K562 (cell line): ENCODE data around the gene RAB43. TPM values are rescaled to one million over a fixed set of nuclear protein-coding genes. Genes with fewer than 3 reads are reported as not detected.

Experiments
- CBFB ChIP-seq: sonication (generic); formaldehyde crosslinking; IDR thresholded peaks from 2 replicates; pipeline ENCODE4 v1.4.0; 2020; ENCODE audit warnings: mild to moderate bottlenecking, missing genetic modification reagents
- MBD2 ChIP-seq: sonication (generic); IDR thresholded peaks from 2 replicates; pipeline ENCODE4 v1.6.1; 2016; ENCODE audit warnings: low read depth, borderline replicate concordance
- NR4A1 ChIP-seq, 2 experiments: fragments of 250-450 bp in 1 of 2; fragments of 450-650 bp in 1 of 2; sonication (Bioruptor Pico) in 1 of 2; IDR thresholded peaks; 2 replicates each; pipeline versions ENCODE4 v1.4.0 to v1.6.1; 2016 to 2020; ENCODE audit warnings: mild to moderate bottlenecking in 2 of 2, missing compliant biosample characterization in 1 of 2, missing genetic modification characterization in 1 of 2, moderate library complexity in 1 of 2
- POLR2A ChIP-seq: fragments of 450-650 bp; conservative IDR thresholded peaks from 2 replicates; pipeline ENCODE4 v1.6.1; 2016
- POLR2AphosphoS2 ChIP-seq: IDR thresholded peaks from 2 replicates; pipeline ENCODE4 v1.6.1; 2012; ENCODE audit warnings: low read length, improper control_type of control experiment
- TEAD1 ChIP-seq, 2 experiments: fragments of 450-650 bp in 1 of 2; sonication (generic) in 1 of 2; formaldehyde crosslinking; IDR thresholded peaks; 2 replicates each; pipeline versions ENCODE4 v1.4.0 to v1.8.0; 2020 to 2022; ENCODE audit warnings: mild to moderate bottlenecking in 2 of 2, missing genetic modification reagents in 1 of 2
- ZBTB33 ChIP-seq: sonication (generic); formaldehyde crosslinking; IDR thresholded peaks from 2 replicates; pipeline ENCODE4 v1.8.1; 2023; ENCODE audit warnings: mild to moderate bottlenecking, missing genetic modification reagents
- polyA plus RNA-seq, 8 experiments: library from polyadenylated mRNA; depleted of rRNA in 4 of 8; stranded (reverse) in 5 of 8; unstranded in 3 of 8; fragments of >200 nt; fragmentation: Nextera tagmentation in 2 of 8; fragmentation: Illumina TruSeq in 1 of 8; extraction: Ambion mirVana in 2 of 8; extraction: Trizol in 1 of 8; gene quantifications; 2 replicates each; pipeline versions ENCODE4 v1.2.1 to v1.2.3, GENCODE V29; 2011 to 2014; ENCODE audit warnings: inconsistent platforms in 1 of 8, missing spikeins in 1 of 8
- total RNA-seq, 7 experiments: library from RNA; depleted of rRNA in 6 of 7; stranded (reverse); fragments of >200 nt in 6 of 7; fragmentation: Illumina TruSeq in 2 of 7; extraction: Trizol in 2 of 7; gene quantifications; 2 replicates each; pipeline versions ENCODE4 v1.2.1 to v1.2.3, GENCODE V29; 2011 to 2021; ENCODE audit warnings: low replicate concordance in 1 of 7
- TF ChIP-seq, protein P1 (sequence below): fragments of 250-450 bp; sonication (Bioruptor Pico); IDR thresholded peaks from 2 replicates; pipeline ENCODE4 v1.4.0; 2020; ENCODE audit warnings: mild to moderate bottlenecking, moderate library complexity

RAB43 gene
- total and polyA plus RNA-seq, 9 of the 15 experiments (the other 6 are each of a cell fraction or from before 2014, with no cell fraction given): 0.04 to 6.8 (median 1.7) TPM; not detected in 2

GRCh38 chr3:129166579-129167332 lies 45.2 kb upstream of the RAB43 start (continued):
- TF ChIP-seq, protein P1, sequence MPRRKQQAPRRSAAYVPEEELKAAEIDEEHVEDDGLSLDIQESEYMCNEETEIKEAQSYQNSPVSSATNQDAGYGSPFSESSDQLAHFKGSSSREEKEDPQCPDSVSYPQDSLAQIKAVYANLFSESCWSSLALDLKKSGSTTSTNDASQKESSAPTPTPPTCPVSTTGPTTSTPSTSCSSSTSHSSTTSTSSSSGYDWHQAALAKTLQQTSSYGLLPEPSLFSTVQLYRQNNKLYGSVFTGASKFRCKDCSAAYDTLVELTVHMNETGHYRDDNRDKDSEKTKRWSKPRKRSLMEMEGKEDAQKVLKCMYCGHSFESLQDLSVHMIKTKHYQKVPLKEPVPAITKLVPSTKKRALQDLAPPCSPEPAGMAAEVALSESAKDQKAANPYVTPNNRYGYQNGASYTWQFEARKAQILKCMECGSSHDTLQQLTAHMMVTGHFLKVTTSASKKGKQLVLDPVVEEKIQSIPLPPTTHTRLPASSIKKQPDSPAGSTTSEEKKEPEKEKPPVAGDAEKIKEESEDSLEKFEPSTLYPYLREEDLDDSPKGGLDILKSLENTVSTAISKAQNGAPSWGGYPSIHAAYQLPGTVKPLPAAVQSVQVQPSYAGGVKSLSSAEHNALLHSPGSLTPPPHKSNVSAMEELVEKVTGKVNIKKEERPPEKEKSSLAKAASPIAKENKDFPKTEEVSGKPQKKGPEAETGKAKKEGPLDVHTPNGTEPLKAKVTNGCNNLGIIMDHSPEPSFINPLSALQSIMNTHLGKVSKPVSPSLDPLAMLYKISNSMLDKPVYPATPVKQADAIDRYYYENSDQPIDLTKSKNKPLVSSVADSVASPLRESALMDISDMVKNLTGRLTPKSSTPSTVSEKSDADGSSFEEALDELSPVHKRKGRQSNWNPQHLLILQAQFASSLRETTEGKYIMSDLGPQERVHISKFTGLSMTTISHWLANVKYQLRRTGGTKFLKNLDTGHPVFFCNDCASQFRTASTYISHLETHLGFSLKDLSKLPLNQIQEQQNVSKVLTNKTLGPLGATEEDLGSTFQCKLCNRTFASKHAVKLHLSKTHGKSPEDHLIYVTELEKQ (CRISPR knock-in tag): no peak
- TF ChIP-seq NR4A1 (CRISPR knock-in tag; IDR thresholded peaks at IDR 0.05): no peak
- TF ChIP-seq NR4A1 (tag; IDR thresholded peaks at IDR 0.05): no peak
- TF ChIP-seq CBFB (CRISPR knock-in tag): no peak
- no peak for TF ChIP-seq MBD2
- TF ChIP-seq POLR2AphosphoS2: 0 out of 2 replicates have a peak, but pooled peaks have one; percentile 15
- 0 out of 2 replicates have a peak, but pooled peaks have one; percentile 39 for TF ChIP-seq ZBTB33 (CRISPR knock-in tag)
- no peak for TF ChIP-seq TEAD1 (CRISPR knock-in tag; IDR thresholded peaks at IDR 0.05)
- peak; percentile 52; the same call in 1 of the 2 replicates for TF ChIP-seq POLR2A
